ENCODE results near the gene SYT1.

Gene SYT1

GRCh38 chr12:79378496-79378895, 513.9 kb downstream of the SYT1 start:
- H3K4me3 ChIP-seq (ENCODE audit: low read depth, low read length) = no peak overlapping the region

- H3K4me3 ChIP-seq (ENCODE audit: low read depth, low read length) = no peak overlapping the region
These were observed 515.8 kb downstream of the SYT1 start for GRCh38 chr12:79380402-79380801.

GRCh38 chr12:79381248-79382208, 517.0 kb downstream of the SYT1 start:
- H3K4me3 ChIP-seq (ENCODE audit: low read depth, low read length) = no peak overlapping the region

- H3K4me3 ChIP-seq (ENCODE audit: low read depth, low read length) = no peak overlapping the region
These were observed 520.0 kb downstream of the SYT1 start for GRCh38 chr12:79384551-79384950.

GRCh38 chr12:79388011-79388410, 523.4 kb downstream of the SYT1 start:
- H3K4me3 ChIP-seq (ENCODE audit: low read depth, low read length) = no peak overlapping the region

GRCh38 chr12:79393842-79394241, 529.3 kb downstream of the SYT1 start:
- no peak overlapping the region for H3K4me3 ChIP-seq (ENCODE audit: low read depth, low read length)

- H3K4me3 ChIP-seq (ENCODE audit: low read depth, low read length) = no peak overlapping the region
These were observed 533.0 kb downstream of the SYT1 start for GRCh38 chr12:79397609-79398008.

- no peak overlapping the region for H3K4me3 ChIP-seq (ENCODE audit: low read depth, low read length)
These were observed 535.9 kb downstream of the SYT1 start for GRCh38 chr12:79400481-79400880.

- no peak overlapping the region for H3K4me3 ChIP-seq (ENCODE audit: low read depth, low read length)
These were observed 538.0 kb downstream of the SYT1 start for GRCh38 chr12:79402606-79403005.

GRCh38 chr12:79406993-79407392, 542.4 kb downstream of the SYT1 start:
- H3K4me3 ChIP-seq (ENCODE audit: low read depth, low read length) = no peak overlapping the region

- no peak overlapping the region for H3K4me3 ChIP-seq (ENCODE audit: low read depth, low read length)
These were observed 543.4 kb downstream of the SYT1 start for GRCh38 chr12:79407671-79408622.

GRCh38 chr12:79408689-79409088, 544.1 kb downstream of the SYT1 start:
- H3K4me3 ChIP-seq (ENCODE audit: low read depth, low read length) = no peak overlapping the region

GRCh38 chr12:79409562-79409961, 545.0 kb downstream of the SYT1 start:
- no peak overlapping the region for H3K4me3 ChIP-seq (ENCODE audit: low read depth, low read length)

- H3K4me3 ChIP-seq (ENCODE audit: low read depth, low read length) = no peak overlapping the region
These were observed 547.2 kb downstream of the SYT1 start for GRCh38 chr12:79411791-79412190.

- H3K4me3 ChIP-seq (ENCODE audit: low read depth, low read length) = no peak overlapping the region
These were observed 549.2 kb downstream of the SYT1 start for GRCh38 chr12:79413796-79414195.

- no peak overlapping the region for H3K4me3 ChIP-seq (ENCODE audit: low read depth, low read length)
These were observed 549.7 kb downstream of the SYT1 start for GRCh38 chr12:79414252-79414651.

GRCh38 chr12:79415321-79415720, 550.7 kb downstream of the SYT1 start:
- H3K4me3 ChIP-seq (ENCODE audit: low read depth, low read length) = no peak overlapping the region

- H3K4me3 ChIP-seq (ENCODE audit: low read depth, low read length) = no peak overlapping the region
These were observed 551.3 kb downstream of the SYT1 start for GRCh38 chr12:79415746-79416435.

GRCh38 chr12:79420146-79420618, 555.6 kb downstream of the SYT1 start:
- no peak overlapping the region for H3K4me3 ChIP-seq (ENCODE audit: low read depth, low read length)

GRCh38 chr12:79421236-79421740, 556.7 kb downstream of the SYT1 start:
- H3K4me3 ChIP-seq (ENCODE audit: low read depth, low read length) = no peak overlapping the region
